HG03159 (cell line): Measurements from ENCODE around the gene TULP3.

Experiments
- ATAC-seq: cut with Tn5 transposase; IDR thresholded peaks from one replicate; pipeline ENCODE4 v1.9.1; 2021; ENCODE audit warnings: mild to moderate bottlenecking, moderate library complexity; ENCODE audit not compliant: unreplicated experiment

The TULP3 gene

DNA sequence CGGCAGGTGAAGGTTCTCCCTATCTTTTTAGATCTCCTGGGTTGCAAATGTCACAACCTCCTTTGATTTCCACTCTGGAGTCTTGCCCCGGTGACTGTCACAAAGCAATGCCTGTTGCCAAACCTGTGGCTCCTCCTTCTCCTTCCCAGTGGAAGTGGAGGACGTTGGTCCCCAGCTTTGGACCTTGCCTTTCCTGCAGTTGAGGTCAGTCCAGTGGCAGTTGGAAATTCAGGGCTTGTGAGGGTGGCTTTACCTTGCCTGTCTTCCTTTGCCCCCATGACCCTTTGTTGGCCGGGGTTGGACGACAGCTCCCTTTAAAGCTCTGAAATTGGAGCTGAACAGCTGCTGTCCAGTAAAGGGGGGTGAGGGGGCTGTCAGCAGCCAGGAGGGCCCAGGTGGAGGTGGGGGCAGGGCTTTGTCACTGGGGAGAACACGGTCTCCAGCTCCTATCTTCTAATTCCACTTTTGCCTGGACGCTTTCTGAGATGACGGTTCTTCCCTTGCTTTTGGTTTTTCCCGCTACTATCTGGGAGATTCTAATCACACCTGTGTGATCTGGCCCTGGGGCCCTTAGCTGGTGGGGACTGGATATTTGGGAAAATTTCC lies 72.6 kb downstream of the TULP3 start:
- ATAC-seq: no peak

DNA sequence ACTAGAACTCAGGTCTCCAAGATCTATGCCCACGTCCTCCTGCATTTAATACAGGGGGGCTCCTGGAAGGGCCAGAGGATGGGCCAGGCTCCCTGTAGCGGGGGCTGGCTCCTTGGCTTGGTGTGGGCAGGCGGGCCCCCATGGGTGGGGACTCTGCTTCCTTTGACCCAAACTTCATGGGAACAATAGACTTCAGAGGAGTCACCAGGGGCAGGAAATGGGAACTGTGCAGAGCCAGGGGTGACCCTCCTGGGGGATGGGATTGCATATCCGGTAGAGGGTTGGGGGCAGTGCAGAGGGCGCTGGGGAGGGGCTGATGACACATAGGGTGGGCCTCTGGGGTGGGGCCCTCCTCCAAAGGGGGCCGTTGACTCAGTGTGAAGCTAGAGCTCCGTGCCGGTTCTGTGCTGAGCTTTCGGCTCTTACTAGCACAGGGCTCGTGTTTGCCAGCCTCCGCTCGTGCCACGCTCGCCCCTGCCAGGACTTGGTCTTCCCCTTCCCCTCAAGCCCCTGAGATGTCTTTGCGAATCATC lies 73.1 kb downstream of the TULP3 start:
- no peak for ATAC-seq

DNA sequence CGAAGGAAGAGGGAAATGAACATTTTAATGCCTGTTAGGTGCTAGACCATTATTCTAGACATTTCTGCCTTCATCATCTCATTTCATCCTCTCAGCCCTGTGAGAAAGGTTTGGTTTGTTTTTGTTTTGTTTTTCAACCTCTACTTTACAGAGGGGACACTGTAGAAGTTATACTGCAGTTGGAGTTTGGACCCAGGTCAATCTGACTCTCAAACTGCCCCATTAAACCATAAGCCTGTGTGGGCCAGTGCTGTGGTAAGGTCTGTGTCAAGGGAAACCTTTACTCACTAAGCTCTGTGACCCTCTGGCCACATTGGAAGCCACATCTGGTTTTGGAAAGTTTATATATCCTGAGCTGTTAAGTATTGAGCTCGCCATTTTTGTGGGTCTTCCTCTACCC lies 77.0 kb downstream of the TULP3 start:
- no peak for ATAC-seq

GRCh38 chr12:2970744-2971143 lies 80.1 kb downstream of the TULP3 start:
- no peak for ATAC-seq

- ATAC-seq: no peak
These were observed 82.9 kb downstream of the TULP3 start for GRCh38 chr12:2973566-2973965.

DNA sequence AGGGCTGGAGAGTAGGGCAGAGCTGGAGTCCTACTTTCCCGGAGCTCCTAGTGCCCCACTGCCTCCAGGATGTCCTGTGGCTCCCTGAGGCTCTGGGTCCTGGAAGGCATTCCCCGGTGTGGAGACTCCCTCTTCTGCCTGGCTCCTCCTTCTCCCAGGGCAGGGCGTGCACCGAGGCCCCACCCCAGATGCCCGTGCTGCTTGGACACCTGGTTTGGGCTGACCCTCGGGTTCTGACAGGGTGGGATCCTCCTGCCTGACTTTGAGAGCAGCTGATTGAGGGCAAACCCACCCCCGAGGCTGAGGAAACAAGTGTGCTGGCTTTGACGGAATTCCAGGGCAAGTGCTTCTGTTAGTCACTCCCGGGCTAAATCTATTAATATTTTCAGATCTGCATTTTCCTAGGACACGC lies 83.9 kb downstream of the TULP3 start:
- no peak for ATAC-seq

GRCh38 chr12:2976581-2976996 lies 85.9 kb downstream of the TULP3 start:
- no peak for ATAC-seq

DNA sequence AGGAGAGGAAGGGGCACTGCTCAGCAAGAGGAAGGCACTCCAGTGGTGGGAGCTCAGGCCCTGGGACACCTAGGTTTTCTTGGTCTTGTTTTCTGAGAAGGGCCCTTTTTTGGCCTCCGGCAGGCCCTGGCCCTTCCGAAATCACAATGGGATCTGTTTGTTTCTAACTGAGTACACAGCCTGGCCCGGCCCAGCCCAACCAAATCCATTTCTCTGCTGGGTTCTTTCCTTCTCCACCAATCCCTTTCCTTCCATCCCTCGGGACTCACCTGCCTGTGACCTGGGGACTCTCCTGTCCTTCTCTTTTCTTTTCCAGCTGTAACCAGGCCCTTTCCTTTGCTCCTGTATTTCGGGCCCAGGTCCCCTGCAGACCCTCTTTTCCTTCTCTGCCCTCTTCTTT lies 87.1 kb downstream of the TULP3 start:
- no peak for ATAC-seq

DNA sequence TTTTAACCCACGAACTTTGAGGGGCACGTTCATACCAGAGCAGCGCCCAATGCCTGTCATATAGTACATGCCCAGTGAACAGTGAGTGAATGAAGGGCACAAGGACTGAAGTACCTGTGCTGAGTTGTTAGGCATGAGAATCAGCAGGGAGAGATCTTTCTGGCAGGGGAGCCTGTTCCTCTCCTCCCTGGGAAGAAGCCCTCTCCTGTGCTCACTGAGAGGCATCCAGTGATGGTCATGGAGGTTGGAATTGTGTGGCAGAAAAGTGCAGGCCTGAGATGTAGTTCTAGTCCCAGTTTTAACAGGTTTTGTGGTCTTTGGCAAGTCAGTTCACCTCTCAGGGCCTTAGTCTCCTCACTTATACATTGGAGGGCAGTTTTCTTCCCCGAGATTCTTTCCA lies 89.1 kb downstream of the TULP3 start:
- no peak for ATAC-seq

GRCh38 chr12:2980630-2981029 lies 89.9 kb downstream of the TULP3 start:
- ATAC-seq: no peak

GRCh38 chr12:2982361-2982760 lies 91.7 kb downstream of the TULP3 start:
- no peak for ATAC-seq

GRCh38 chr12:2984249-2984648 lies 93.6 kb downstream of the TULP3 start:
- no peak for ATAC-seq

GRCh38 chr12:2984698-2985097 lies 94.0 kb downstream of the TULP3 start:
- ATAC-seq: no peak

DNA sequence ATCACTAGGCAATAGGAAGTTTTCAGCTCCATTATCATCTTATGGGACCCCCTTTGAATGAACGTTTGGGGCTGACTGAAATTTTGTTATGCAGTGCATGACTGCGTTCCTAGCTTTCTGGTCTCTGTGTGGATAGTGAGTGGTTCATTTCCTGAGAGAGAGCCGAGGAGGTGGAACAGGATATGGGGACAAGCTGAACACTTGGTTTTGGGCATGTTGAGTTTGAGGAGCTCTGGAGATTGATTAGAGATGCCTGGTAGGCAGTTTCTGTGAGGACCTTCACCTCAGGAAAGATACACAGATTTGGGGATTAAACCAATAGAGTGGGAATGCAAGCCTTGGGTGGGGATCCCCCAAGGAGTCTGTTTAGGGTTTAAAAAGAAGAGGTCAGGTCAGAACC lies 96.2 kb downstream of the TULP3 start:
- no peak for ATAC-seq

- ATAC-seq: no peak
These were observed 97.8 kb downstream of the TULP3 start for GRCh38 chr12:2988494-2988893.
